T-helper 22 cell (primary cell): Measurements from ENCODE around the gene TMEM18.

ENCODE experiments used
- DNase-seq: peaks from one replicate; pipeline ENCODE4 v3.0.0-alpha.2; 2020; ENCODE audit warnings: low read depth

Gene TMEM18

DNA sequence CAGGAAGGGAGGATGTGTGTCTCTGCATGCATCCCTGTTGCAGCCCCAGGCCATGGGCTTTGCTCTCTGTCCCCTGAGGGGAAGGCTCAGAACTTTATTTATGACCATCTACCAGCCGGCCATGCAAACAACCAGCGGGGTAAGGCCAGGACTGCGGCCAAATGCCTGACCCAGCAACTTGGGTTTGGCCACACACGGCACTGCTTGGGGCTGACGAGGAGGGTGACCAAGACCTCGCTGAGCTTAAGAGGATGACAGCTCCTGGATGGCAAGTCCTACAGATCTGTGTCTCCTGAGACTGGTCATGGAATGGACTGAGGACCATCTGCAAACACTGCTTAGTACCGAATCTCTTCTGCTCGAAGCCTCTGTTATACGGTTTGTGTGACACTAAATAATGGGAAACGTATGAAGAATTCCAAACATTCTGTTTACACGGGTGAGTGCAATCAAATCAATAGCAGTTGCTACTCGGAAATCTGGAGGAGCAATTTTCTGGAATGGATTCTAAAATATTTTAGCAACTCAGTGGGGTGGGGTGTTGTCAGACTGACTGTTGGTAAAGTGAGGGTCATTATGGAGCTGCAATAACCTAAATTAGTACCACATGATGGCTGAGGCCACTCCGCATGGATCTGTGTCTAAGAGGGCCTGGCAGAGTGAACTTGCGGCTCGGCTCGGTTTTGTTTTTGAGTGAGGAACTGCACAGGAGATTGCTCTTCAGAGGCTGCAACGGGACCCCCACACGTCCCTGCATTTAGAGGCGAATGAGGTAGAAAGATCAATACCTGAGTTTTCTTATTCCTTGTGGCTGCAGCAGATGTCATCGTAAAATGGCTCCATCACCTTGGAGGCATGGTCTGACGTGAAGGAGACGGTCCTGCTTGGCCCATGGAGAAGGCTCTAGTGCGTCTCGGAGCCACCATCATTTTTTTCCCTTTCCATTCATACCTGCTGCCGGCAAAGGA, 26.6 kb downstream of the TMEM18 start:
- DNase-seq = no peak

DNA sequence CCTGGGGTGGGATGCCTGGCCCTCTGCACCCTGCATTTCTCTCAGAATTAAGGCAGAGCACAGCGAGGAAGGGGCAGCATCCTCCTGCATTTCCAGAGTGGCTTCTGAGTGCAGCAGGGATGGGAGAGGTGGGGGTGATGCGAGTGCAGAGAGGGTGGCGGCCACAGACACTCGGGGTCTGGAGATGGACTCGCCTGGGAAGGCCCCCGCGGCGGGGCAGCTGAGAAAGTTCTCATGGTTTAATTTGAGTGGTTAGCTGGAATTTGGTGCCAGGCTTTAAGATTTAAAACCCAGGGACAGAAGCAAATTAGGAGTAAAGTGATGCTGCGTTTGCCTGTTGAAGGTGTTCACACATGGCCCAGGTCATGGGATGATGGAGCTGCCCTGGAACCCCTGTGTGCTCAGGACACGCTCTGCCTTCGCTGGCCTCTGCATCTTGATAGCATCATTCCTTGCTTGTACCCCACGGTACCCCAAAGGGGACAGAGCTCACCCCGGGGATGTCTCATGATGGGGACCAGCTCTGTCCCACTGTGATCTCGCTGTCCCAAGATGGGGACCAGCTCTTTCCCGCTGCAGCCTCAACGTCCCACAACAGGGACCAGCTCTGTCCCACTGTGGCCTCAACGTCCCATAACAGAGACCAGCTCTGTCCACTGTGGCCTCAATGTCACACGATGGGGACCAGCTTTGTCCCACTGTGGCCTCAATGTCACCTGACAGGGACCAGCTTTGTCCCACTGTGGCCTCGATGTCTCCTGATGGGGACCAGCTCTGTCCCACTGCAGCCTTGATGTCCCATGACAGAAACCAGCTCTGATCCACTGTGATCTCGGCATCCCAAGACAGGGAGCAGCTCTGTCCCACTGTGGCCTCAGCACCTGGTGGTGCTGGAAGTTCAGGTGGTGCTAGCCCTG, 27.5 kb downstream of the TMEM18 start:
- DNase-seq = no peak

DNA sequence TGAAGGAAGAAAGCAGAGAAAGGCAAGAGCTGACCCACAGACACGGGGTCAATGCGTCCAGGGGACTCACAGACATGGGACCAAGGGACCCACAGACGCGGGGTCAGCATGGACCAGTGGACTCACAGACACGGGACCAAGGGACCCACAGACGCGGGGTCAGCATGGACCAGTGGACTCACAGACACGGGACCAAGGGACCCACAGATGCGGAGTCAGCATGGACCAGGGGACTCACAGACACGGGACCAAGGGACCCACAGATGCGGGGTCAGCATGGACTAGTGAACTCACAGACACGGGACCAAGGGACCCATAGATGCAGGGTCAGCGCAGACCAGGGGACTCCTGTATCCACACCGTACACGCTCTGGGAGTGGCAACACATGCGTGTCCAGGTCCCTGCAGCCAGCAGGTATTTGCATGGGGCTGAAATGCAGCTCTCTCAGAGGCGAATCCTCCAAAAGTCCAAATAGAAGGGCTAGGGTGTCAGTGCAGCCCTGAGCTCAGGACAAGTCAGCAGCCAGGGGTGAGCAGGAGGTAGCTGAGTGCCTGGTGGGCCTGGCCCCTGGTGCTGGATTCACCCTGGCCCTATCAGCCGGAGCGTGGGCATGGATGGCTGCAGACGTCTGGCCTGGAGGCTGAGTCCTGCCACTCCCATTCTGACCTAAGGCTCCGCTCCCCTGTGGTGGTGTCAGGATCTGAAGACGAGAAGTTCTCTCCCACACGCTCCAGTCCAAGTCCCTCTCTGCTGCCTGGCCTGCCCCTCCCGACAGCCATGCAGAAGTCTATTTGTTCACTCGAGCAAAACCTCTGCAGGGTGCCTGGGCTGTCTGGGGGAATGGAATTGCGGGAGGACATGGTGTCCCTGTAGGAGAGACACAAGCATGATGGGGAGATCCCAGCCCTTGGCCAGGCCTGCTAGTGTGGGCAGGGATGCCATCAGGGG, 28.5 kb downstream of the TMEM18 start:
- no peak for DNase-seq

DNA sequence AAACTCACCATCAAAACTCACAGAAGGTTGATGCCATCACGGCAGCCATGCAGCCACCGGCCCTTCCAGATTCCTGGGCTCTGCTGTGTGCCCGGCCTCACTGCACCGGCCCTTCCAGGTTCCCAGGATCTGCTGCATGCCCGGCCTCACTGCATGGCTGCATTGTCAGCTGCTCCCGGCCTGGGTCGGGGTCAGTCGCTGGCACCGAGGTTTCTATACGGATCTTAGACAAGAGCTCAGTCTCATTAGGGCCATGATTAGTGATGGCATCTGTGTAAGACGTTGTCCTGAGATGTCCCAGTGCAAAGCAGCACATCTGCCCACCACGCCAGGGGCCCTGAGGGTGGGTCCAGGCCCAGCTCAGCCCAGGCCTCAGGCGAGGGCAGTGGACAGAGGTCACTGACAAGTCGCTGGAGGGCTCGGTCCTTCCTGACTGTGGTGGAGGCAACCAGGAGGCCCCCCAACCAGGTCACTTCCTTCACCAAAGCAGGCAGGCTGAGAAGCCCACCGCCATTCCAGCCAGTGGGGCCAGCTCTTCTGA, 29.4 kb downstream of the TMEM18 start:
- DNase-seq = no peak

DNA sequence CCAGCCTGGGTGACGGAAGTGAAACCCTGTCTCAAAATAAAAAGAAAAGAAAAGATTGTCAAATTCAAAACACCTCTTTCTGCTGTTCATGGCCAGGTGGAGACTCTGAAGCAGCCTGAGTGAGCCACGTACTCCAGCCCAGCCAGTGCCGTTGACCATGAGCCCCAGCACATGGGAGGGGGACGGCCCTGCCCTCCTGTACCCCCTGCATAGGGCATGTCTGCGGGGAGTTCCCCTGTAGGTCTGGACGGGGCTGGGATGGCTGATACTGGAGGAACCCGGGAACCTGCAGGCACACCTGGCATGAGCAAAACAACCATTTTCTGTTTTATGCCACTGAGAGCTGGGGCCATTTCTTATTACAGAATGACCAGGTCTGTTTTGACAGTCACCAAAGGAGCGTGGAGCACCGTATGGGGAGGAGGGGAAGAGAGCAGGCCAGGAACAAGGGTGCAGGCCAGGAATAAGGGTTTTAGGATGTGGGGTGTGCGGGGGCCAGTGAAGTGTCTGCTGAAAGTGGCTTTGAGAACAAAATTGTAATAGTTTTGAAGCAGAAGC, 30.1 kb downstream of the TMEM18 start:
- no peak for DNase-seq

DNA sequence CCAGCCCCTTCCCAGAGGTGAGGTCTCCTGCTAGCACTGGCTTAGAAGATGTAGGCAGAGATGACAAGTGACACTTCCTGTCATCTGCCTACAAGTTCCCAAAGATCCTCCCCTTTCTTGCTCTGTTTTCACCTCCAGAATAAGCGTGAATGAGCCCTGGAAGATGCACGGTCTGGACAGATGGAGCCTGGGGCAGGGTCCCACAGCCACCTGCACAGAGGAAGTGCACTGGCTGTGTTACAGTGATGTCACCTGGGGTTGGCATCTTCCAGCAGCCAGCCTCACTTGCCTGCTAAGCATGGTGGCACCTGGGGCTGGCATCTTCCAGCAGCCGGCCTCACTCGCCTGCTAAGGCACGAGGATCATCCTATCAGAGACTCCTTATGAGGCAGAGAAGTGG, 32.3 kb downstream of the TMEM18 start:
- DNase-seq = no peak

DNA sequence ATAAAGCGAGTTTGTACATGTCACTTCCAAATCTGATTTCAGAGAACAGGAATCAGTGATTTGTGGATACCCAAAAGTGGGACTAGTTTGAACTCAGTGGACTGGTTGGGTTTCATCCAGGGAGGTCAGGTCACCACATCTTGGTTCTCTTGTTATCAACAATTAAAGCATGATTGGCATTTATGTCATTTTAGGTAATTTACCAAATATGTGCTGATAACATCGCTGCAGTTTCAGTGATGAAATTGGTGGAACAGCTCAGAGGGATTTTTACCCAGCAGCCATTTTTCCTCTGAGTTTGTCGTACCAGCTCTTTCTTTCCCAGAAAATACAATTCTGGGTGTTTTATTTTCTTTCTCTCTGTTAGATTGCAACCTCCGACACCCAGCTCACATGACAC, 33.4 kb downstream of the TMEM18 start:
- DNase-seq = no peak

DNA sequence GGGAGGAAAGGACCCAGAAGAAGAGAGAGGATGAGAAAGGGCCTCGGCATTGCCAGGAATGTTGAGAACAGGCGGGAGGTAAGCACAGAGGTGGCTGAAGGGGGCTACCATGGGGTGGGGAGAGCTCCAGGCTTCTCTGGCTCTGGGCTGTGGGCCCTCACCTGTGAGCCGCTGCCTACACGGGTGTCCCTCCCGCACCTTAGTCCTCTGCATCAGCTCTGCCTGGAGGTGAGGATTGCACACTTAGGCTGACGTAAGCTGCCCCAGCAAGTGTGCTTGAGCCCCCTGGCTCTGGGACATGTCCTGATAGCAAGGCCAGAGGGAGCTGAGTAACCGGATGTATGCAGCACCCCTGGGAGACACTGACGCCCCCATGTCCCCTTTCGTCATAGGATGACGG, 33.9 kb downstream of the TMEM18 start:
- no peak for DNase-seq

DNA sequence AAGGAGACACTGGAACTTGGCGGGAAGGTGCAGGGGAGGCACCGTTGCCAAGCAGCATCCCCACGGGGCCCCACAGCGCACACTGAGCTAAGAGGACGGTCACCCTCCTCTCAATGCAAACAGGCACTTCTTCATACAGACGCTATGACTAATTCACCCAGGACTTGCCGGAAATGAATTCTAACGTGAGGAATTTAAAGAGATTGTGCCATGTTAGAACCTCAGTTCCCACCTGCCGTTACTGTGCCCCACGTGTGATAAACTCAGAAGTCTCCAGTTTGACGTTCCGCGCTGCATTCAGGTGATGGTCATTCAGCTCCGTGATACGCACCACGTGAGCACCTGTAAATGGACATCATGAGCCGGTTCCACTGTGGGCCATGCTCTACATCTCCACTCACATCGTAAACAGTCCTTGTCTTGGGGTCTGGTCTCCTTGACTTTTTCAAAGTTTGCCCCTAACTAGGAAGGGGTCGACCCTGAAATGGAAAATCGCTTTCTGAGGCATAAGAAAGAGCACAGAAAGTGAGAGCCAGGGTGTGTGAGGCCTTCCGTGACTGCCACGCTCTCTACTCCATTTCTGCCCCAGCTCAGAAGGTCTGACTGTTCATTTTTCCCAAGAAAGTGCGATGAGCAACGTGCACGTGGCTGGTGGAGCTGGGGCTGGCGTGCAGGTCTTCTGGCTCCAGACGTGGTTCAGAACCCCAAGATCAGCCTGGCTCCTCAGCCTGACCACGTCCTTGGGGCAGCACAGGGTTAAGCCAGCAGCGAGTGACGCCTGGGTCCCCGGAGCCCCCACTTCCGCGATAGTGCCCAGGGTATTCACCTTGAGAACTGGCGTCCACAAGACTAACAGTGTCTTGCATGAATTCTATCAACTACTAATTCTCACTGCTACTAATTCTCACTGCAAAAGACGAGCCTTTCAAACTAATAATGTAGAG, 35.1 kb downstream of the TMEM18 start:
- no peak for DNase-seq

DNA sequence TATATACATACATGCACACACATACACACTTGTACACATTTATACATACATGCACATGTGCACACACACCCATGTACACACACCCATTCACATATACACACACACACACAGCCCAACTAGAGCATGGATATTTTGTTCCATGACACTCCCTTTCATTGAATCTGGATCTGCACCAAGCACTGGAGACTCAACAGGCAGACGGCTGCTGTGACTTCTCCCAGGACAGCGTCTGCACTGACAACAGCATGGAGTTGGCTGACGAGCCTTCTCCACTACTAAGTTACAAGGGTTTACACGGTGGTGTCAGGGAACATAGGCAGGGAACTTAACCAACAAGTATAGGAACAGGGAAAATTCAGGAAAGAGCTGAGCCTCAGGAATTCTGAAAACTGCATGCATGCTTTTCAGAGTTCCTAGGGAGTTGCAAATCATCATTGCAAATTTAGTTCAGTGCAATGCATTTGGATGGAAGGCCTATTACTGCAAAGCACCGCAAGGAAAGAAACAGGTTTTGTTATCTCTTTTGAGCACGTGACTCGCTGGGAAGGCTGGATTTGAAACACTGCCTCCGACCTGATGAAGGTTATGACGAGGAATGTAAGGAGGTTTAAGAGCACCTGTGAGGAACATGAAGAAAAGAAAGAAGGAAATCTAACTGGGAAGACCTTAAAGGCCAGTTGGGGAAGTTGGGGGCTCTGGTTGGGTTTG, 35.9 kb downstream of the TMEM18 start:
- DNase-seq = no peak

DNA sequence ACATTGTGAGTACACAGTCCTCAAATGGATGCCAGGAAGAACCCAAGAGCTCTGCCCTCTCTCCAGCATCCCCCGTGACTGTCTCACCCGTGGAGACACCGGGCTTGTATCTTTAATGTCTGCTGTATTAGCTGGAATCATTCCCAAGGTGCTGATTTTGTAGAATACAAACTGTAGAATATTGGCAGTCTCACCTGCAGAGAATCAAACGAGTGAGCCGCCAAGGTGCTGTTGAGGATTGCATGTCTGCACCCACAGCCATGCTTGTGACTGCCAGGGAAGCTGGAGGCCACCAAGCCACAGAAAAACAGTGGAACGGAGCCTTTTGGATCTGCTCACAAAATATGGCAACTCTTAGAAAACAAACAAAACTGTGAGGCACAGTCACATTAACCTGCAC, 37.5 kb downstream of the TMEM18 start:
- DNase-seq = no peak

DNA sequence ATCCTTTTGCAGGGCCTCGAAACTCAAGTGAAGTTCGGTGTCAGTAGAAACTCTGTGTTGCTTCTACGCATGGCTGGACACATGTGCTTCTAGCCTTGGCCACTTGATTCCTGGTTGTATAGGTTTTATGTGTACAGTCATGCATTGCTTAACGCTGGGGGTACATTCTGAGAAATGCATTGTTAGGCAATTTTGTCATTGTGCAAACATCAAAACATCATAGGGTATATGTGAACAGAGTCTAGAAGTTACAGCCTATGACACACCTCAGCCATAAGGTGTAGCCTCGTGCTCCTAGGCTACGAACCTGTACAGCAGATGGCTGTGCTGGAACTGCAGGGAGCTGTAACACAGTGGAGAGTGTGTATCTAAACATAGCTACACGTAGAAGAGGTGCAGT, 39.4 kb downstream of the TMEM18 start:
- no peak for DNase-seq

DNA sequence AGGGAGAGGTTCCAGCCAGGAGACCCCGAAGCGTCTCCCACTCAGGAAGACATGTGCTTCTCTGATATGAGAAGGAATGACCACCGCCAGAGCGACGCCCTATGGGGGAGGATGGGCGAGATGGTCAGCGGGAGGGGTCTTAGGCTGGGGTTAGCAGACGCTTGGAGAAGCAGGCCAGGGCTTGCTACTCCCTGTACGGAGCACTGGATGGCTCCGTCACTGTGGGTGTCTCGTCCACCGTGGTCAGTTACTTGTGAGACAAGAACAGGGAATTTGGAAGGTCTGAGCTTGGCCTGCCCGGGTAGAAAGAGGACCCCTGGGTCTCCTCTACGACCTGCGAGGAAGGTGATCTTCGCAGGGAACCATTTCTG, 39.8 kb downstream of the TMEM18 start:
- no peak for DNase-seq

DNA sequence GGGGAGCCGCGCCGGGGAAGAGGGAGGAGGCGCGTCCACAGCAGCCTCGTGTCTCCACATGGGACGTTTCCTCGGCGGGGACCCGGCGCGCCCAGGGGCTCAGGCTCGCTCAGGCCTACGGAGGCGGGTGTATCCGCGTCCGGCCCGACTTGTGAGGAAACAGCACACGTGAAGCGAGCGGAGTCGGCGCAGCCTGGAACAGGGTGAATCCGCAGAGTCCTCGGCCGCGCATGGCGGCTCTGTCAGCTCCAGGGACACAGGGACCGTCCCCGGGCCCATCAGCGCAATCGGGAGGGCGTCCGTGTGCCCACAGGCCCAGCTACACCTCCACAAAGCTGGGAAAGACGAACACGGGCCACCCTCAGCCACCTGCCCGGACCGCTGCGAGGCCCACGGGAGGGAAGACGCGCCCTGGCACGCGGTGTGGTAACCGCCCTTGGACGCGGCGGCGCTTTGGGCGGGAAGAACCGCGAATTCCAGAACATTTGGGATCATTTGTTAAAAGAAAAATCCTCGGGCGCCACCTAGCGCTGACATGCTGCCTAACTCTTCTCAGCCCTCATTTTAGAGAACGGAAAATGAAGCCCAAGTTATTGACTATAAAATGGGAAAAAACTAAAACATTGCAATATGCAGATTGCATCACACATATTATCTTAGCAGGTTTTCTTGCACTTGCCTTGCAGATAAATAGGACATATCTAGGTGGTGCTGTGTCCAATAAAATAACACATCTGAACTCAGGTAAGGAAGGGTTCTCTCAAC, 40.4 kb downstream of the TMEM18 start:
- DNase-seq = no peak

DNA sequence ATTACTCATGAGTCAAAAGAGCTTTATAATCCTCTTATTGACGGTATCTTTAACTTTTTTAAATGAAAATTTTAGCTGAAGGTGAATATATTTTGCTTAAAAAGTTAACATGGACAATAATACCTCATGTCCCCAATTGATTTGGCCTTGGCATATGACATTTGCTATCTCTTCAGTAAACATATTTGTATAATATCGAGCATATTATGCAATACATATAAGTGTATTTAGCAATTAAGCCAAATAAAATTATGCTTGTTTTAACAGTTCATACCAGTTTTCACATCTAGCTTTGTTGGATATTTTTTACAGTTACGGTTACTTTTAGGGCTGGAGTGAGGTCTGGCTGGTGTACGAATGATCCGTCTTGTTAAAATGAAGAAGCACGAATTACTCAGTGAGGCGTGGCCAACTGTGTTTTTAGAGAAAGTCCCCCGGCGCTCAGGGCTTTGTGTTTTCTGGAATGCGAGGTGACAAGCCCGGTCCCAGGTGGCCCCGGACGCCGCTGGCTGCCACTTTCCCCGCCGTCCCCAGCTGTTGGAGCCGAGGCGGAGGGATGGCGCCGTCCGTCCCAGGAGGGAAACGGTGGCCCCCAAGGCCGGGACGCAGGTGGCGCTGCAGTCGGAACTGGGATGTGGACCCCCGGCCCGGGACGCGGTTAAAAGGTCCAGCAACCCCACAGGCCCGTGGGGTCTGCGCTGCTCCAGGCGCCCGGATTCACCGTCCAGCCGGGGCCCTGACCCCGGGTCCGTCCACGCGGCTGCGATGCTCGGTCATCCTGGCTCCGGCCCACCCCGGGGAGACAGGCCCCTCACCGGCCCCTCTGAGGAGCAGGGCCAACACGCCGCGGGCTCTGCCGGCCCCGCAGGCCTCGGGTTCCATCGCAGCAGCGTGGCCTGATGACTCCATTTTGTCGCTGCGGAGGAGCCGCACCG, 41.3 kb downstream of the TMEM18 start:
- no peak for DNase-seq

DNA sequence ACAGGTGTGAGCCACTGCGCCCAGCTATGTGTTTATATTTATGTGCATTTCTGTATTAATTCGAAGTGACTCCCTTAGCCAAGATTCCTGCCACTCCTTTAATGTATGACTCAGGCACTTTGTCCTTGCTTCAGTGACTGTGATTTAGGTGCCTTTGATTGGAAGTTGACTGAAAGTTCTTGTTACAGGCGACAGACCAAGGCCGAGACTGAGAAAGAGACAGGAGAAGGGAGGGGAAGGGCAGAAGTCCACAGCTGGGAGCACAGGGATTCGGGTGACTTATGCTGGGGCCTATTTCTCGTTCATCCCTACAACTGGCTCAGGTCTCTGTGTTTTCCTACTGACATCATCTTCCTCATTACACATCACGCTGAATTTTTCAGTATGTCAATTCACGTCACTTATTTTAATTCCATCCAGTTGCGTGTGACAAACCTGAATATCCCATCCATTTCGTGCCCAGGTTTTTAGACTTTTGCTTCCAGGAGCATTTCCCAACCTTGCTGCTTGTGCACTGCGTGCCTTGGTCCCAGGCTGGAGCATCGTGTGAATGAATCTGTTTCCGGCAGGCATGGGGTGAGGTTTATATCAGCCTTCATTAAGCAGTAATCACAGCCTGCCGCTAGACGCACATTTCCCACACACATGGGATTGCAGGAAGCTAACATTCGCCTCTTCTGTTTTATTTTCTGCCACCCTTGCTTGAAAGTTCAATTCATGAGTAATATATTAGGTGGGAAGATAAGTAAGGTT, 42.4 kb downstream of the TMEM18 start:
- DNase-seq = no peak

DNA sequence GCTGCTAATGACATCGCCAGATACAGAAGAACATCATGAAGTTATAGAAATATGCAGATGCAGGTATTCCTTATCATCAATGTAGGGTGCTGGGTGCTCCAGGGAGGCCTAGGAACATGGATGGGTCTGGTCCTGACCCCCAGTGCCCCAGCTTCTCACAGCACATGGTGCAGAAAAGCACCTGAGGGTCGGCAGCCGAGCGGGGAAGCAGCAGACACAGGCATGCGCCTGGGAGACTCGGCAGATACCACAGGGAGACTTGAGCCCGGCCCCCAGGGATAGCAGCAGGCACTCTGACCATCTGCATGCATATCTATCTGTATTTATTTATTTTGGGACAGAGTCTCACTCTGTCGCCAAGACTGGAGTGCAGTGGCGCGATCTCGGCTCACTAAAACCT, 43.2 kb downstream of the TMEM18 start:
- DNase-seq = no peak
